IMR-90 (cell line): ENCODE results near the gene HS3ST5. TPM values are rescaled to one million over a fixed set of nuclear protein-coding genes. Genes with fewer than 3 reads are reported as not detected.

Source experiments
- ATAC-seq: fragments of 200-7000 bp; cut with Tn5 transposase; 2 replicates; pipeline ENCODE4 v1.9.1; 2020; ENCODE audit warnings: low read depth, mild to moderate bottlenecking, moderate library complexity
- BruUV-seq: library from RNA; stranded (reverse); fragments of 400-500 nt; replicated peaks from 2 replicates; lab custom pipeline; 2021; lab: Mats Ljungman, UMichigan
- CTCF ChIA-PET: fragments of 300-600 bp; formaldehyde crosslinking; extraction: SDS; loops from one replicate; lab custom pipeline; 2021; ENCODE audit warnings: antibody characterized with exemption; lab: Yijun Ruan, JAX
- POLR2A ChIA-PET: fragments of 300-600 bp; sonication (Branson Sonifier 250); formaldehyde crosslinking; loops from one replicate; lab custom pipeline; 2022; ENCODE audit warnings: antibody characterized with exemption; ENCODE audit not compliant: unreplicated experiment; lab: Charles Lee
- DNase-seq: peaks from one replicate; pipeline ENCODE4 v3.0.0; 2013
- H2AFZ ChIP-seq: replicated peaks from 2 replicates; pipeline ENCODE3; 2013; ENCODE audit warnings: low read length, mild to moderate bottlenecking; ENCODE audit not compliant: poor library complexity
- H2AK5ac ChIP-seq: 2 replicates; pipeline ENCODE4 v1.6.1; 2013; ENCODE audit warnings: low read depth, low read length, inconsistent platforms
- H2AK9ac ChIP-seq: replicated peaks from 2 replicates; pipeline ENCODE3; 2013; ENCODE audit warnings: mild to moderate bottlenecking, low read depth, low read length, moderate library complexity; ENCODE audit not compliant: poor library complexity
- H2BK120ac ChIP-seq: 2 replicates; pipeline ENCODE4 v1.6.1; 2013; ENCODE audit warnings: low read depth, low read length, inconsistent platforms
- H2BK15ac ChIP-seq: 3 replicates; pipeline ENCODE4 v1.6.1; 2013; ENCODE audit warnings: low read depth, low read length, inconsistent platforms
- H2BK20ac ChIP-seq: 2 replicates; pipeline ENCODE4 v1.6.1; 2013; ENCODE audit warnings: low read depth, mild to moderate bottlenecking, inconsistent platforms, low read length, moderate library complexity
- H2BK5ac ChIP-seq: 2 replicates; pipeline ENCODE4 v1.6.1; 2013; ENCODE audit warnings: mild to moderate bottlenecking, low read depth, low read length, inconsistent platforms; ENCODE audit not compliant: poor library complexity, severe bottlenecking
- H3K14ac ChIP-seq: replicated peaks from 2 replicates; pipeline ENCODE4 v1.6.1; 2013; ENCODE audit warnings: low read depth, low read length, inconsistent platforms
- H3K18ac ChIP-seq: 2 replicates; pipeline ENCODE4 v1.6.1; 2013; ENCODE audit warnings: low read depth, low read length, control low read depth
- H3K23ac ChIP-seq: 2 replicates; pipeline ENCODE4 v1.6.1; 2013; ENCODE audit warnings: low read depth, low read length, inconsistent platforms
- H3K27ac ChIP-seq: 2 replicates; pipeline ENCODE4 v1.5.1; 2013; ENCODE audit warnings: mild to moderate bottlenecking, control low read depth, low read length; ENCODE audit not compliant: insufficient read depth
- H3K27me3 ChIP-seq: 2 replicates; pipeline ENCODE4 v1.6.1; 2013; ENCODE audit warnings: low read length; ENCODE audit not compliant: control insufficient read depth, insufficient read depth
- H3K36me3 ChIP-seq: 2 replicates; pipeline ENCODE4 v1.6.1; 2013; ENCODE audit warnings: low read length, mixed read lengths; ENCODE audit not compliant: control insufficient read depth, insufficient read depth
- H3K4ac ChIP-seq: 2 replicates; pipeline ENCODE4 v1.6.1; 2013; ENCODE audit warnings: low read depth, low read length, inconsistent platforms
- H3K4me1 ChIP-seq: 2 replicates; pipeline ENCODE4 v1.6.1; 2013; ENCODE audit warnings: low read length, mixed read lengths; ENCODE audit not compliant: control insufficient read depth, insufficient read depth
- H3K4me2 ChIP-seq: 2 replicates; pipeline ENCODE4 v1.6.1; 2013; ENCODE audit warnings: low read depth, mild to moderate bottlenecking, control low read depth, low read length, moderate library complexity
- H3K4me3 ChIP-seq: 2 replicates; pipeline ENCODE4 v1.5.1; 2013; ENCODE audit warnings: low read depth, mild to moderate bottlenecking, control low read depth, low read length, moderate library complexity; ENCODE audit not compliant: insufficient read depth
- H3K56ac ChIP-seq: 2 replicates; pipeline ENCODE4 v1.6.1; 2013; ENCODE audit warnings: low read length, inconsistent platforms; ENCODE audit not compliant: insufficient read depth; ENCODE audit errors: extremely low read depth
- H3K79me1 ChIP-seq, 2 experiments: 2 replicates each; pipeline ENCODE4 v1.6.1; 2013; ENCODE audit warnings: low read length in 2 of 2, inconsistent platforms in 1 of 2, low read depth in 1 of 2
- H3K9ac ChIP-seq: 2 replicates; pipeline ENCODE4 v1.6.1; 2013; ENCODE audit warnings: low read depth, low read length, control low read depth
- H3K9me1 ChIP-seq: 2 replicates; pipeline ENCODE4 v1.6.1; 2013; ENCODE audit warnings: low read length, inconsistent platforms; ENCODE audit not compliant: insufficient read depth
- H3K9me3 ChIP-seq: 2 replicates; pipeline ENCODE4 v1.6.1; 2013; ENCODE audit warnings: low read length; ENCODE audit not compliant: control insufficient read depth, insufficient read depth
- H4K20me1 ChIP-seq: 2 replicates; pipeline ENCODE4 v1.6.1; 2013; ENCODE audit warnings: low read length, inconsistent platforms; ENCODE audit not compliant: insufficient read depth
- H4K5ac ChIP-seq: 2 replicates; pipeline ENCODE4 v1.6.1; 2013; ENCODE audit warnings: mild to moderate bottlenecking, low read depth, low read length, control low read depth
- H4K8ac ChIP-seq, 2 experiments: 2 replicates each; pipeline ENCODE4 v1.6.1; 2013; ENCODE audit warnings: low read depth in 2 of 2, low read length in 2 of 2, control low read depth in 1 of 2, inconsistent platforms in 1 of 2
- H4K91ac ChIP-seq: 2 replicates; pipeline ENCODE4 v1.6.1; 2013; ENCODE audit warnings: low read depth, low read length, inconsistent platforms; ENCODE audit not compliant: insufficient read depth
- CEBPB ChIP-seq: IDR thresholded peaks from 2 replicates; pipeline ENCODE4 v1.6.1; 2012; ENCODE audit warnings: low read depth, low read length, improper control_type of control experiment
- MAFK ChIP-seq: IDR thresholded peaks from 2 replicates; pipeline ENCODE4 v1.6.1; 2012; ENCODE audit warnings: low read depth, low read length, improper control_type of control experiment
- MXI1 ChIP-seq: IDR thresholded peaks from 2 replicates; pipeline ENCODE4 v1.6.1; 2012; ENCODE audit warnings: low read depth, mild to moderate bottlenecking, low read length, moderate library complexity, borderline replicate concordance
- RAD21 ChIP-seq: IDR thresholded peaks from 2 replicates; pipeline ENCODE4 v1.6.1; 2012; ENCODE audit warnings: low read length, improper control_type of control experiment
- RCOR1 ChIP-seq: IDR thresholded peaks from 2 replicates; pipeline ENCODE4 v1.6.1; 2012; ENCODE audit warnings: mild to moderate bottlenecking, low read length, improper control_type of control experiment; ENCODE audit not compliant: insufficient replicate concordance
- WGBS, 2 experiments: methylation state at CpG; one replicate each; pipeline versions ENCODE4 v1.1.5 to v1.1.7; 2013; ENCODE audit warnings: missing lambda C conversion rate in 2 of 2; ENCODE audit not compliant: insufficient read length in 1 of 2; ENCODE audit errors: extremely low coverage in 2 of 2; 5-methylcytosine and 5-hydroxymethylcytosine counted together
- dilution Hi-C: fragments of 300-500 bp; cut with HindIII; formaldehyde crosslinking; loops from one replicate; pipeline ENCODE4 v1.14.3; 2018; ENCODE audit warnings: low sequenced_read_pairs; ENCODE audit not compliant: unreplicated experiment
- in situ Hi-C: fragments of 300-500 bp; cut with MboI; formaldehyde crosslinking; loops from 3 replicates; pipeline ENCODE4 v1.14.3; 2019; ENCODE audit warnings: low sequenced_read_pairs, inconsistent platforms, mixed read lengths
- intact Hi-C: fragments of 100-400 bp; cut with micrococcal nuclease; formaldehyde crosslinking; loops from 2 replicates; pipeline ENCODE4 v1.10.0; 2022
- polyA plus RNA-seq, 3 experiments: library from polyadenylated mRNA; depleted of rRNA; stranded (reverse); fragments of >200 nt; gene quantifications; 2 replicates each; pipeline ENCODE4 v1.2.3, GENCODE V29; 2012; ENCODE audit warnings: low replicate concordance in 1 of 3
- total RNA-seq: library from RNA; depleted of rRNA; stranded (reverse); fragments of >200 nt; gene quantifications from 2 replicates; pipeline ENCODE4 v1.2.3, GENCODE V29; 2012
- TF ChIP-seq, protein P1 (sequence below): conservative IDR thresholded peaks from 2 replicates; pipeline ENCODE4 v1.5.1; 2012; ENCODE audit warnings: mild to moderate bottlenecking, low read depth, low read length, improper control_type of control experiment
- TF ChIP-seq, protein P2 (sequence below): fragments of 150-350 bp; IDR thresholded peaks from 2 replicates; pipeline ENCODE4 v1.6.1; 2016; ENCODE audit warnings: low read depth, mild to moderate bottlenecking, low read length, moderate library complexity, borderline replicate concordance
- TF ChIP-seq, protein P3 (sequence below): fragments of 150-350 bp; IDR thresholded peaks from 2 replicates; pipeline ENCODE4 v1.6.1; 2017; ENCODE audit warnings: mild to moderate bottlenecking, antibody characterized with exemption, low read length, low read depth

HS3ST5 gene
- total and polyA plus RNA-seq, 2 of the 4 experiments (the other 2 are of a cell fraction): not detected

DNA sequence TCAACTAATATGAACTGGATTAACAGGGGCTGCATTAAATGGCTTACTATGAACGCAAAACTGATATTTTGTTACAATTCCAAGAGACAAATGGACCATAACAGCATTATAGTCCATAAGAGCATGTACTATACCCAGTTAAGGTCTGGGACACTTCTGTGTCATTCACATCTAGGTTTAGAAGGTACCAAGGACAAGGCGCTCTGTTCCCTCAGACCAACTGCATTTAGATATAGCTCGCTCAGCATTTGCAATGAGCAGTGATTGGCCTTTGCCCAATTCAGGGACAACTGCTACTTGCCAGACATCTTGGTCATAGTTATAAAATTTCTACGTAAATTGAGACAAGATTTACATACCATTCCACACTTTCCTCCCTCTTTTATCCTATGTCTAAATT is 132.4 kb downstream of the HS3ST5 start:
- H3K9ac ChIP-seq: no peak overlapping the region
- dilution Hi-C loops: no loop called here
- no peak for DNase-seq
- no peaks in the 10 kb centered on the region for H3K4me1 ChIP-seq
- H2AK9ac ChIP-seq: no peak overlapping the region
- H2AK5ac ChIP-seq: no peak overlapping the region
- no peaks in the 10 kb centered on the region for H3K79me1 ChIP-seq
- WGBS, 2 experiments: no CpG with 5 or more reads among the region's 4 CpGs
- no peak overlapping the region for H3K4me2 ChIP-seq
- no peak overlapping the region for H2BK15ac ChIP-seq
- no peaks in the 10 kb centered on the region for H3K9me1 ChIP-seq
- in situ Hi-C loops: no loop called here
- H3K14ac ChIP-seq: no peak overlapping the region
- H4K20me1 ChIP-seq: no peaks in the 10 kb centered on the region
- no peak overlapping the region for H3K18ac ChIP-seq
- H4K5ac ChIP-seq: no peak overlapping the region
- H3K23ac ChIP-seq: no peak overlapping the region
- no peak overlapping the region for H3K4me3 ChIP-seq
- intact Hi-C loops: no loop called here
- CTCF ChIA-PET: no interaction called here
- no peak overlapping the region for H3K56ac ChIP-seq
- H2BK5ac ChIP-seq: no peak overlapping the region
- H2BK120ac ChIP-seq: no peak overlapping the region
- no peaks in the 10 kb centered on the region for H3K9me3 ChIP-seq
- no peak overlapping the region for H3K4ac ChIP-seq
- no peak overlapping the region for H2BK20ac ChIP-seq
- no peak overlapping the region for H3K27ac ChIP-seq
- no peak overlapping the region for H2AFZ ChIP-seq
- H4K8ac ChIP-seq: no peak overlapping the region
- no peaks in the 10 kb centered on the region for H3K36me3 ChIP-seq
- no peaks in the 10 kb centered on the region for H3K27me3 ChIP-seq
- POLR2A ChIA-PET: no interaction called here
- TF ChIP-seq RAD21 (no peak), MXI1 (no peak), RCOR1 (no peak), MAFK (no peak), CEBPB (no peak)
- TF ChIP-seq, protein P1, sequence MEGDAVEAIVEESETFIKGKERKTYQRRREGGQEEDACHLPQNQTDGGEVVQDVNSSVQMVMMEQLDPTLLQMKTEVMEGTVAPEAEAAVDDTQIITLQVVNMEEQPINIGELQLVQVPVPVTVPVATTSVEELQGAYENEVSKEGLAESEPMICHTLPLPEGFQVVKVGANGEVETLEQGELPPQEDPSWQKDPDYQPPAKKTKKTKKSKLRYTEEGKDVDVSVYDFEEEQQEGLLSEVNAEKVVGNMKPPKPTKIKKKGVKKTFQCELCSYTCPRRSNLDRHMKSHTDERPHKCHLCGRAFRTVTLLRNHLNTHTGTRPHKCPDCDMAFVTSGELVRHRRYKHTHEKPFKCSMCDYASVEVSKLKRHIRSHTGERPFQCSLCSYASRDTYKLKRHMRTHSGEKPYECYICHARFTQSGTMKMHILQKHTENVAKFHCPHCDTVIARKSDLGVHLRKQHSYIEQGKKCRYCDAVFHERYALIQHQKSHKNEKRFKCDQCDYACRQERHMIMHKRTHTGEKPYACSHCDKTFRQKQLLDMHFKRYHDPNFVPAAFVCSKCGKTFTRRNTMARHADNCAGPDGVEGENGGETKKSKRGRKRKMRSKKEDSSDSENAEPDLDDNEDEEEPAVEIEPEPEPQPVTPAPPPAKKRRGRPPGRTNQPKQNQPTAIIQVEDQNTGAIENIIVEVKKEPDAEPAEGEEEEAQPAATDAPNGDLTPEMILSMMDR: no peak
- TF ChIP-seq, protein P2, sequence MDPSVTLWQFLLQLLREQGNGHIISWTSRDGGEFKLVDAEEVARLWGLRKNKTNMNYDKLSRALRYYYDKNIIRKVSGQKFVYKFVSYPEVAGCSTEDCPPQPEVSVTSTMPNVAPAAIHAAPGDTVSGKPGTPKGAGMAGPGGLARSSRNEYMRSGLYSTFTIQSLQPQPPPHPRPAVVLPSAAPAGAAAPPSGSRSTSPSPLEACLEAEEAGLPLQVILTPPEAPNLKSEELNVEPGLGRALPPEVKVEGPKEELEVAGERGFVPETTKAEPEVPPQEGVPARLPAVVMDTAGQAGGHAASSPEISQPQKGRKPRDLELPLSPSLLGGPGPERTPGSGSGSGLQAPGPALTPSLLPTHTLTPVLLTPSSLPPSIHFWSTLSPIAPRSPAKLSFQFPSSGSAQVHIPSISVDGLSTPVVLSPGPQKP: no peak
- TF ChIP-seq, protein P3, sequence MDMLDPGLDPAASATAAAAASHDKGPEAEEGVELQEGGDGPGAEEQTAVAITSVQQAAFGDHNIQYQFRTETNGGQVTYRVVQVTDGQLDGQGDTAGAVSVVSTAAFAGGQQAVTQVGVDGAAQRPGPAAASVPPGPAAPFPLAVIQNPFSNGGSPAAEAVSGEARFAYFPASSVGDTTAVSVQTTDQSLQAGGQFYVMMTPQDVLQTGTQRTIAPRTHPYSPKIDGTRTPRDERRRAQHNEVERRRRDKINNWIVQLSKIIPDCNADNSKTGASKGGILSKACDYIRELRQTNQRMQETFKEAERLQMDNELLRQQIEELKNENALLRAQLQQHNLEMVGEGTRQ: no peak
- no TSS peak for BruUV-seq
- H4K91ac ChIP-seq: no peak overlapping the region
- ATAC-seq: no peak
